GM08714 (cell line): ENCODE data around the gene CLPSL2.

Experiments used
- H3K4me3 ChIP-seq: fragments of 200-500 bp; sonication (Bioruptor generic); 2 replicates; pipeline ENCODE4 v1.5.1; 2014; ENCODE audit warnings: mild to moderate bottlenecking, low read length, inconsistent platforms
- ZNF274 ChIP-seq: IDR thresholded peaks from 2 replicates; pipeline ENCODE4 v1.6.1; 2012; ENCODE audit warnings: mild to moderate bottlenecking, low read depth, low read length

CLPSL2 gene

DNA sequence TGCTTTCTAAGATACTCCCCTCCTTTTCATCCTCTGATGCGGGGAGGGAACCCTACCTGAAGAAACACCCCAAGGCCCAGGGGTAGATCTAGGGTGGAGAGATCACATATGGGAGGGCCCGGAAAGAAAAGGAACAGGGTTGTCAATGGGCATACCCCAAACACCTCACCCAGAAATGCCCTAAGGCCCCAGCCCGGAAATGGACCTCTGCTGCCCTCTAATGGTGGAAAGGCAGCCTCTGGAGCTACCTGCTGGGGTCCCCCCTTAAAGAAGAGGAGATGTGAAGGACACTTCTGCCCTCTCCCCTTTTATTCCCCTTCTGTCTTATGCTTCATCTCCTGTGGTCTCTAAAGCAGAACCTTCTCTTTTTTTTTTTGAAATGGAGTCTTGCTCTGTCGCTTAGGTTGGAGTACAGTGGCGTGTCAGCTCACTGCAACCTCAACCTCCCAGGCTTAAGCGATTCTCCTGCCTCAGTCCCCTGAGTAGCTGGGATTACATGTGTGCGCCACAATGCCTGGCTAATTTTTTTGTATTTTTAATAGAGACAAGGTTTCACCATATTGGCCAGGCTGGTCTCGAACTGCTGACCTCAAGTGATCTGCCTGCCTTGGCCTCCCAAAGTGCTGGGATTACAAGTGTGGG is 40.0 kb upstream of the CLPSL2 start:
- TF ChIP-seq ZNF274 = no peak
- no peak overlapping the region for H3K4me3 ChIP-seq

- no peak for TF ChIP-seq ZNF274
- H3K4me3 ChIP-seq = no peak within 1 kb of the TSS
Observed at GRCh38 chr6:35736982-35737412, 39.4 kb upstream of the CLPSL2 start, which contains the start of gene ARMC12. ARMC12 (plus strand) TSS chr6:35737032; CDS start chr6:35737109, 77 bp downstream.

GRCh38 chr6:35737413-35738211 is 38.8 kb upstream of the CLPSL2 start:
- no peak overlapping the region for H3K4me3 ChIP-seq
- no peak for TF ChIP-seq ZNF274

DNA sequence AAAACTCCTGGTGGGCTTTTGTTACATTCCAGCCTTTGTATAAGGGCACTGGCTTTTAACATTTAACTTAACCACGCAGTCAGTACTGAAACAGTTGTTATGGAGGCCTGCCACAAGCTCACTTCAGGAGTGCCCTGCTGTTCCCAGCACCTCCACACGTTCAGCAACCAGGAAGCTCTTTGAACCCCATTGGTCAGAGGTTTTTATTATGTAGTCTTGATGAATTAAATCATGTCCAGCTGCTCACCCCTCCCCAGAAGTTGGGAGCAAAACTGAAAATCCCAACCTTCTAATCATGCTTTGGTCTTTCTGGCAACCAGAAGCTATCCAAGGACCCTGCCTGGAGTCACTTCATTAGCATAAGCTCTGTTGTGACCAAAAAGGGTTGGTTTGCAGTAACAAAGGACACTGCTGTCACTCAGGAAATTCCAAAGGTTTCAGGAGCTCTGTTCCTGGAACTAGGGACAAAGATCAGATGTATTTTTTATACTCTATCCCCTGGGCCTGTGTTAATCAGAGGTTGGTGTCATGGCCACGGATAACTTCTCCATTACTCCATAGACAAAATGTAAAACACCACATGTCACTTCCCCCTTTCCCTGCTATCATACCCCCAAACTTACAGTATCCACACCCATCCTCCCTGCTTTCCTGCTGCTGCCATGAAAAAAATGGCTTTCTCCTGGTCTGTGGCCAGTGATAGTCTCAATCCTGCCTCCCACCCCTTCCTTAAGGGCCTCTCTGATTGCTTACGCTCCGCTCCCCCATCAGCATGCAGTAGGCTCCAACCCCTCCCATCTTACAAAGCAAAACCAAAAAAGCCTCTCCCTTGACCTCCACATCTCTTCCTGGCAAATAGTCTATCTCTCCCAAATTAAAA is 36.5 kb upstream of the CLPSL2 start:
- TF ChIP-seq ZNF274 = no peak

DNA sequence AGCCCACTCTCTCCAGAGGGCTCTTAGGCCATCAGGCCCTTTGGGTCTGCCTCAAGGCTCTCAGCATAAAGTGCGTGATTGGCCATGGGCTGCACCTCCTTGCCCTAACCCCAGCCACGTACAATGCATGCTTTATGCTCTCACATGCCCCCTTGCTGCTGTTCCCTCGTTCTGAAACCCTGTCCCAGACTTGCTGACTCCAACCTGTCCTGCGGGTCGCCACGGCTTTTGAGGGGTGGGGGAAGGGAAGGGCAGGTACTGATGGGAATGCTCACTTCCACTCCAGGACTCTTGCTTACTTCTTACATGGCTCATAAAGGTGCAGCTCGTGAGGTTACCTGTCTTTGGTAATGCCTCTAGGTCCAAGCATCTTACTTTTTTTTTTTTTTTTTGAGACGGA is 33.6 kb upstream of the CLPSL2 start:
- no peak for TF ChIP-seq ZNF274
- no peak overlapping the region for H3K4me3 ChIP-seq

More for the DNA sequence above, 36.5 kb upstream of the CLPSL2 start:
- H3K4me3 ChIP-seq = no peak overlapping the region

DNA sequence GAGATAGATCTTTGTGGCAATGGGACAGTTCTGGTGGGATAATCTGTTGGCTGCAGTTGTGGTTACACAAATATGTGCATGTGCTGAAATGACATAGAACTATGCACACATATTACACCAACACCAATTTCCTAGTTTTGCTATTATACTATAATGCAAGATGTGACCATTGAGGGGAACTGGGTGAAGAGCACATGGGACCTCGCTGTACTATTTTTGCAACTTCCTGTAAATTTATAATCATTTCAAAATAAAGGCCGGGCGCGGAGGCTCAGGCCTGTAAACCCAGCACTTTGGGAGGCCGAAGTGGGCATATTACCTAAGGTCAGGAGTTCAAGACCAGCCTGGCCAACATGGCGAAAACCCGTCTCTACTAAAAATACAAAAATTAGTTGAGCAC is 30.9 kb upstream of the CLPSL2 start:
- no peak overlapping the region for H3K4me3 ChIP-seq
- TF ChIP-seq ZNF274 = no peak

- H3K4me3 ChIP-seq = no peak overlapping the region
- no peak for TF ChIP-seq ZNF274
Observed at GRCh38 chr6:35746516-35746915, 29.9 kb upstream of the CLPSL2 start.

DNA sequence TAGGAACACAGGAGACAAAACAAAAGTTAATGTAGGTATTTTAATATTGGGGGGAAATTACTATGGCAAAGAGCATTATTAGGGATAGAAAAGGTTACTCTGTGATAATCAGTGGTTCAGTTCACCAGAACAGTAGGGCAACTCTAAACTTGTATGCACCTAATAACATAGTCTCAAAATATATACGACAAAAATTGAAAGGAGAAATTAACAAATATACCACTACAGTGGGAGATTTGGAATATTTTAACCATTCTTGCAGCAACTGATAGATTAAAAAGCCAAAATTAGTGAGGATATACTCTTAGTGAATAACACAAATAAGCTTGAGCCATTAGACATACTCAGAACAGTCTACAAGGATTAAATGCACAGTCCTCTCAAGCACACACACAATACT is 28.5 kb upstream of the CLPSL2 start:
- H3K4me3 ChIP-seq = no peak overlapping the region
- no peak for TF ChIP-seq ZNF274

DNA sequence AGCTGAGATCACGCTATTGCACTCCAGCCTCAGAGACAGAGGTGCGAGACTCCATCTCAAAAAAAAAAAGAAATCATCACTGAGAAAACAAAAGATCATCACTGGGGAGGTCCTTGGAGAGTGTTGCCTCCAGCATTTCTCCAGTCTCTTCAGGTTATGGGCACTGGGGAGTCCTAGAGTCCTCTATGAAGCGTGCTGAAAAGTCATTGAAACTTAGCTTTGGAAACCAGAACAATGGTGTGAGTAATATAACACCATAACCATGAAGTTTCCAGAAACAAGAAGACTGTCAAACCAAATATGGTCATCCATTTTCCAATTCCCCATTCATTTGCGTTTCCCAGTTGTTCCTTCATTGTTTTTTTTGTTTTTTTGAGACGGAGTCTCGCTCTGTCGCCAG is 25.8 kb upstream of the CLPSL2 start:
- TF ChIP-seq ZNF274 = no peak
- no peak overlapping the region for H3K4me3 ChIP-seq

DNA sequence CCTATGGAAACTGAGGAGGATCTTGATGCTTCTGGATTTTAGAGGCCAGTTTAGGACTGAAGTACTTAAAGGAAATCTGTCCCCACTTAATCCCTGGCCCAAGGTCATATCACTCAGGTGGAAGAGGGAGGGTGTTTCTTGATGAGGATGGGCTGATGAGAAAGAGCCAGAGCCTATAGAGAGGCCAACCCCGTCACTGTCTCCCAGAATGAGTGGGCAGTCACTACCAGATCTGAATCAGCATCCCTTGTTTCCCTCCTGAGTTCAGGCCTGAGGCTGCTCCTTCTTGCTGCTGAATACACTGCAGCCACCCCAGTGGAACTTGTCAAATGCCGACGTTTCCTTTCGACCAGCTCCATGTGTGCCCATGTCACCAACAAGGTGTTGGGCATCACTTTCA is 24.8 kb upstream of the CLPSL2 start:
- TF ChIP-seq ZNF274 = no peak
- no peak overlapping the region for H3K4me3 ChIP-seq

GRCh38 chr6:35752330-35752729 is 24.1 kb upstream of the CLPSL2 start:
- no peak for TF ChIP-seq ZNF274

GRCh38 chr6:35754452-35755277 is 21.7 kb upstream of the CLPSL2 start:
- TF ChIP-seq ZNF274 = no peak
- no peak overlapping the region for H3K4me3 ChIP-seq

More at GRCh38 chr6:35752330-35752729, 24.1 kb upstream of the CLPSL2 start:
- H3K4me3 ChIP-seq = no peak overlapping the region

DNA sequence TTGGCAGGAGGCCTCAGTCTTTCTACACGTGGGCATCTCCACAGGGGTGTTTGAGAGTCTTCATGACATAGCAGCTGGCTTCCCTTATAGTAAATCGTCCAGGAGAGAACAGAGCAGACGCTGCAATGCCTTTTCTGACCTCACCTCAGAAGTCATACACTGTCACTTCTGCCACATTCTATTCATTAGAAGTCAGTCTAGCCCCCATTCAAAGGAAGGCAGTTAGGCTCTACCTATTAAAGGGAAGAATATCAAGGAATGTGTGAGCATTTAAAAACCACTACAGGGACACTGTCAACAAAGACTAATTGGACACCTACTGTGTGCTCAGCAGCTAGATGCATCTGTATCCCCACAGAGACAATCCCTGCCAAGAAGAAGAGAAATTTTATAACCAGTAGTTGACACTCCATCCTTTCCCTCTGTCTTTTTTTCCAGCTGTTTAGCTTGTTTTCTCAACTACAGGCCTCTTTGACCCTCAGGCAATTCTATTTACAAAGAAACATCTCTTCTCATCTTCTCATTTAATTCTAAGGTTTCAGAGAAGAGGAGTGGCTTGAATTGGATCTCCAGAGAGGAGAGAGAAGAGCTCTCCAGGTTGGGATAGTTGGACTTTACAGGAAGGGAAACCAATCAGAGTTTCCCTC is 21.0 kb upstream of the CLPSL2 start:
- no peak overlapping the region for H3K4me3 ChIP-seq
- no peak for TF ChIP-seq ZNF274
